ENCODE measurements around the gene PRKN. TPM values are rescaled to one million over a fixed set of nuclear protein-coding genes. Genes with fewer than 3 reads are reported as not detected.

The PRKN gene
- total RNA-seq, 4 donors from 2014 or later: 4.5 to 12.3 (median 9.0) TPM

GRCh38 chr6:161403717-161404116, 1323.8 kb downstream of the PRKN start:
- Histone ChIP-seq H3K27ac (no peak overlapping the region), H3K9me3 (no peaks in the 10 kb centered on the region), H3K4me3 (no peak overlapping the region), H3K36me3 (no peaks in the 10 kb centered on the region), H3K27me3 (no peaks in the 10 kb centered on the region), H3K4me1 (no peaks in the 10 kb centered on the region)
- TF ChIP-seq CTCF (IDR thresholded peaks at IDR 0.05) (no peak), POLR2A (IDR thresholded peaks at IDR 0.05) (no peak), EP300 (IDR thresholded peaks at IDR 0.05; ENCODE audit: low read depth) (no peak), POLR2AphosphoS5 (IDR thresholded peaks at IDR 0.05) (no peak)
- intact Hi-C loops (cut with DNase I; ENCODE audit: low total_unique reads): no loop called here
- 90% methylated on average over 1 of the region's 1 CpG; no CpG with 5 or more reads in 1 of the 2 donors for WGBS, 2 donors (ENCODE audit: low coverage in 1 of 2)
- DNase-seq: no peak
- in situ Hi-C loops (cut with MboI; ENCODE audit: low pct_ligation_motif_present in 1 of 4, low pct_unique_long_range_greater_than_20kb in 1 of 4, low sequenced_read_pairs in 3 of 4): loop anchor here in 2 of 4 donors (25.0 kb wide), 2 partner anchors 284 to 1334 kb away; partner anchors contain the start of genes PACRG (in 1 of the 2) and PRKN (in 1 of the 2)

GRCh38 chr6:161401587-161402309, 1325.8 kb downstream of the PRKN start:
- no peak for DNase-seq
- Histone ChIP-seq H3K4me3 (no peak overlapping the region), H3K36me3 (no peaks in the 10 kb centered on the region), H3K4me1 (no peaks in the 10 kb centered on the region), H3K9me3 (no peaks in the 10 kb centered on the region), H3K27ac (no peak overlapping the region), H3K27me3 (no peaks in the 10 kb centered on the region)
- WGBS, 2 donors (ENCODE audit: low coverage in 1 of 2): 75 to 84% methylated on average over 8 of the region's 8 CpGs
- in situ Hi-C loops (cut with MboI; ENCODE audit: low pct_ligation_motif_present in 1 of 4, low pct_unique_long_range_greater_than_20kb in 1 of 4, low sequenced_read_pairs in 3 of 4) (loop anchor here in 2 of 4 donors (25.0 kb wide), 2 partner anchors 286 to 1336 kb away; partner anchors contain the start of genes PACRG (in 1 of the 2) and PRKN (in 1 of the 2)), intact Hi-C loops (cut with DNase I; ENCODE audit: low total_unique reads) (no loop called here)
- TF ChIP-seq POLR2A (IDR thresholded peaks at IDR 0.05) (no peak), POLR2AphosphoS5 (IDR thresholded peaks at IDR 0.05) (no peak), EP300 (IDR thresholded peaks at IDR 0.05; ENCODE audit: low read depth) (no peak), CTCF (IDR thresholded peaks at IDR 0.05) (no peak)

- Histone ChIP-seq H3K4me3 (no peak overlapping the region), H3K27ac (no peak overlapping the region), H3K27me3 (no peaks in the 10 kb centered on the region), H3K36me3 (no peaks in the 10 kb centered on the region), H3K4me1 (no peaks in the 10 kb centered on the region), H3K9me3 (no peaks in the 10 kb centered on the region)
- no peak for DNase-seq
- in situ Hi-C loops (cut with MboI; ENCODE audit: low pct_ligation_motif_present in 1 of 4, low pct_unique_long_range_greater_than_20kb in 1 of 4, low sequenced_read_pairs in 3 of 4): loop anchor here in 2 of 4 donors (25.0 kb wide), 2 partner anchors 287 to 1337 kb away; partner anchors contain the start of genes PACRG (in 1 of the 2) and PRKN (in 1 of the 2)
- TF ChIP-seq POLR2AphosphoS5 (IDR thresholded peaks at IDR 0.05) (no peak), EP300 (IDR thresholded peaks at IDR 0.05; ENCODE audit: low read depth) (no peak), POLR2A (IDR thresholded peaks at IDR 0.05) (no peak), CTCF (IDR thresholded peaks at IDR 0.05) (no peak)
- 69 to 76% methylated on average over 4 to 5 of the region's 5 CpGs for WGBS, 2 donors (ENCODE audit: low coverage in 1 of 2)
- intact Hi-C loops (cut with DNase I; ENCODE audit: low total_unique reads): no loop called here
Observed at GRCh38 chr6:161400671-161401070, 1326.9 kb downstream of the PRKN start.

- H3K4me3 ChIP-seq: no peak overlapping the region
- no peak for TF ChIP-seq POLR2A (IDR thresholded peaks at IDR 0.05)
- no peak for TF ChIP-seq POLR2AphosphoS5 (IDR thresholded peaks at IDR 0.05)
- no peak for TF ChIP-seq CTCF (IDR thresholded peaks at IDR 0.05)
- no peak for TF ChIP-seq EP300 (IDR thresholded peaks at IDR 0.05; ENCODE audit: low read depth)
- no peaks in the 10 kb centered on the region for H3K27me3 ChIP-seq
- H3K9me3 ChIP-seq: no peaks in the 10 kb centered on the region
- WGBS, 2 donors (ENCODE audit: low coverage in 1 of 2): 94 to 95% methylated on average over 5 to 6 of the region's 6 CpGs
- intact Hi-C loops (cut with DNase I; ENCODE audit: low total_unique reads) (no loop called here), in situ Hi-C loops (cut with MboI; ENCODE audit: low pct_ligation_motif_present in 1 of 4, low pct_unique_long_range_greater_than_20kb in 1 of 4, low sequenced_read_pairs in 3 of 4) (loop anchor here in 1 of 4 donors (25.0 kb wide), 1 partner anchor 659 kb away; no protein-coding TSS in a partner anchor)
- no peak overlapping the region for H3K27ac ChIP-seq
- no peak for DNase-seq
- peaks cover 0 to 4% (median 0%) of the 10 kb centered on the region in 4 donors for H3K4me1 ChIP-seq
- H3K36me3 ChIP-seq: no peaks in the 10 kb centered on the region
Observed at GRCh38 chr6:161396539-161396938, 1331.0 kb downstream of the PRKN start.
